SK-N-DZ (cell line): ENCODE results near the gene IL23A. TPM values are rescaled to one million over a fixed set of nuclear protein-coding genes. Genes with fewer than 3 reads are reported as not detected.
"Not testable (repeated sequence)": the region's sequence is repeated elsewhere in the genome, so short reads cannot be mapped to it uniquely, and the experiment has no call there.

Experiments used
- DNase-seq: peaks from one replicate; pipeline ENCODE4 v3.0.0-alpha.2; 2015; ENCODE audit warnings: low spot score
- polyA plus RNA-seq, 2 experiments: library from polyadenylated mRNA; depleted of rRNA; stranded (reverse); fragments of >200 nt; gene quantifications; 2 replicates each; pipeline ENCODE4 v1.2.3, GENCODE V29; 2014

The IL23A gene, protein sequence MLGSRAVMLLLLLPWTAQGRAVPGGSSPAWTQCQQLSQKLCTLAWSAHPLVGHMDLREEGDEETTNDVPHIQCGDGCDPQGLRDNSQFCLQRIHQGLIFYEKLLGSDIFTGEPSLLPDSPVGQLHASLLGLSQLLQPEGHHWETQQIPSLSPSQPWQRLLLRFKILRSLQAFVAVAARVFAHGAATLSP
- polyA plus RNA-seq (2014; cell fraction: cytosol; rRNA removed): 0.53 and 0.96 TPM in 2 replicates
- polyA plus RNA-seq (2014; cell fraction: nucleus; rRNA removed): 2.4 TPM in 1 of 2 replicates, not detected in the other

DNA sequence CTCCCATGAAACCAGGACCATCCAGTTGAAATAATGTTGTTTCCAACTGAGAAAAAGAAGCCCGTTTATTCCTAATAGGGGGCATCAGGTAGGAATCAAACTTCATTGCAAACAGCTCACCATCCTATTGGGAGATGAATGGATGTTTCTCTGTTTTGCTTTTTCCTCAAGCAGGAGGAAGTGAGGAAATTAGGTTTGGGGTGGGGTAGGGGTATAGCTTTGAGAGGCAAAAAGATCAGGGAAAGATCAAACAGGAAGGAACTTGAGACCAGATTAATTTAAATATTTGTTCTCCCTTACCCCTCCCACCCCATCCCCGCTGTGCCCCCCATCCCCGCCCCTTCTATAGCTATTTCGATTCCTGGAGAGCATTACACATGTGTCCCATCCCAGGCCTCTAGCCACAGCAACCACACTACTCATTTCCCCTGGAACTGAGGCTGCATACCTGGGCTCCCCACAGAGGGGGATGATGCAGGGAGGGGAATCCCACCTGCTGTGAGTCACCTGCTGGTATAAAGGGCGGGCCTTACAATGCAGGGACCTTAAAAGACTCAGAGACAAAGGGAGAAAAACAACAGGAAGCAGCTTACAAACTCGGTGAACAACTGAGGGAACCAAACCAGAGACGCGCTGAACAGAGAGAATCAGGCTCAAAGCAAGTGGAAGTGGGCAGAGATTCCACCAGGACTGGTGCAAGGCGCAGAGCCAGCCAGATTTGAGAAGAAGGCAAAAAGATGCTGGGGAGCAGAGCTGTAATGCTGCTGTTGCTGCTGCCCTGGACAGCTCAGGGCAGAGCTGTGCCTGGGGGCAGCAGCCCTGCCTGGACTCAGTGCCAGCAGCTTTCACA is at the start of gene IL23A:
Gene IL23A (plus strand): TSS at position 577 of the 850 bp plus-strand sequence. CDS start 161 bp downstream, at position 738.
- no peak for DNase-seq

DNA sequence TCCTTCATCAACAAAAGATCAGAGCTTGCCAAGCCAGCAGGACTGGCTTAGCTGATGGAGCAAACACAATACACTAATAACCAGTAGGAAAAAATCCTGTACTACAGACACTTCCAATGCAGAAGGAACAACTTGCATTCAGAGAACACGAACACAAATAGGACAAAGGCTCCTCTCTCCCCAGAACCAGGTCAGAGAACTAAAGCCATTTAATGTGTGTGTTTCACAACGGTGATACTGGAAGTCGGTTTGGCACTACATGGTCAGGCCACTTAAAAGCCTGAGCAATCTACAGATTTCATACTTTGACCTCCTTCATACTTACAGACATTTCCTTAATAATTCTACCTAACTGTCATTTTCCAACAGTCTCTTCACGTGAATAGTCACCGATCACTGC is 44.9 kb upstream of the IL23A start:
- no peak for DNase-seq

DNA sequence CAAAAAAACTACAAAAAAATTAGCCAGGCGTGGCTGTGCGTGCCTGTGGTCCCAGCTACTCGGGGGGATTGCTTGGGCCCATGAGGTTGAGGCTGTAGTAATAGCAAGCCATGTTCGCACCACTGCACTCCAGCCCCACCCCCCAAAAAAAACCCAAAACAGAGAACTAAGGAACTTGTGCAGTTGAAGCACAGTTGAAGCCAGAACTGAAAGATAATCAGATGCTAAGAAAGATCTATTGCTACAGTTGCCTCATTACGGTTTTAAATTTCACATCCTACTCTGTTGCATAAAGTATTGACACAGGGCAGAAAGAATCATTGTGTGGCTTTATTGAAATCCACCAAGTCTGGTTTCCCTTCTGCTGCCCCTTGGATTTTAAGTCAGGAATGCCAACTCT is 42.4 kb upstream of the IL23A start:
- DNase-seq: no peak

DNA sequence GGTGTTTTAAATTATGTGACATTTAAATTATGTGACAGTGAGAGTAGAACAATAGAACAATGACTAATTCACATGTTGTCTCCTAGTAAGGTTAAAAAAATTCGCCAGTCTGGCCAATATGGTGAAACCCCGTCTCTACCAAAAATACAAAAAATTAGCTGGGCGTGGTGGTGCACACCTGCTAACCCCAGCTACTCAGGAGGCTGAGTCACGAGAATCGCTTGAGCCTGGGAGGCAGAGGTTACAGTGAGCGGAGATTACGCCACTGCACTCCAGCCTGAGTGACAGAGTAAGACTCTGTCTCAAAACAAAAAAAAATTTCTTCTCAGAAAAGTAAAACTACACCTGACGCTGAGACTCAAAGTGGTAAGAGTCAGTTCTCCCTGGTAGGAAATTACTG is 41.3 kb upstream of the IL23A start:
- DNase-seq: no peak

DNA sequence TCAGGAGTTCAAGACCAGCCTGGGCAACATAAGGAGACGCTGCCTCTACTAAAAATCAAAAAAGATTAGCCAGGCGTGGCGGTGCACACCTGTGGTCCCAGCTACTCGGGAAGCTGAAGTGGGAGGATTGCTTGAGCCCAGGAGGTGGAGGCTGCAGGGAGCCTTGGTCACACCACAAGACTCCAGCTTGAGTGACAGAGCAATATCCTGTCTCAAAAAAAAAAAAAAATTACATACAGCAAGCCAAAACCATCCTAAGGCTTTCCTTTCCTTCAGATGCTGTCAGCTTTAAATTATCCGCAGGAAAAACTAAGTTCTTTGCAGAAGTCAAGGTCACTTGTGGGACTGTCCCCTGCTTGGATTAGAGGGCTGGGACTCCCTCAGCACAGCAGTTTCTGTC is 39.9 kb upstream of the IL23A start:
- no peak for DNase-seq

DNA sequence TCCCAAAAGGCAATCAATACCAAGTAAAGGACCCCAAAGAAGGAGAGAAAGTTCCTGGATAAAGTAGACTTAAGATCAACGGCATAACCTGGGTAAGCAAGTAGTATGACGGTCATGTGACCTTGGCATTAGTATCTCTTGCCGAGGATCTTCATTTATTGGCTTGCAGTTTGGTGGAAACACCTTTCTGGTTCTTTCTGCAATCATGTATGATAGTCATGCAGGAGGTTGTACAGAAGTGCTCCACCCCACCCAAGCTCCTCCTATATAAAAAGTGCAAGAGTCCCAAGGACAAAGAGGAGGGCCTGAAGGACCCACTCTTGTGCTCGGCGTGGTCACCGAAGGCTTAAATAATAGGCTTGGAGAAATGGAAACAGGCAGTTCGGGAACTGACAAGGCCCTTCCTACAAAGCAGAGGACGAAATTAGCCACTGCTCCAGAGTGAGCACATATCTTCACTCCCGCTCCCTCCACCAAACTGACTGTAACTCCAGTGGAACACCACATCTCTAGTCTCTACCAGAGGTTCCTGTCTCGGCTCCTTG is 39.3 kb upstream of the IL23A start:
- DNase-seq: no peak

DNA sequence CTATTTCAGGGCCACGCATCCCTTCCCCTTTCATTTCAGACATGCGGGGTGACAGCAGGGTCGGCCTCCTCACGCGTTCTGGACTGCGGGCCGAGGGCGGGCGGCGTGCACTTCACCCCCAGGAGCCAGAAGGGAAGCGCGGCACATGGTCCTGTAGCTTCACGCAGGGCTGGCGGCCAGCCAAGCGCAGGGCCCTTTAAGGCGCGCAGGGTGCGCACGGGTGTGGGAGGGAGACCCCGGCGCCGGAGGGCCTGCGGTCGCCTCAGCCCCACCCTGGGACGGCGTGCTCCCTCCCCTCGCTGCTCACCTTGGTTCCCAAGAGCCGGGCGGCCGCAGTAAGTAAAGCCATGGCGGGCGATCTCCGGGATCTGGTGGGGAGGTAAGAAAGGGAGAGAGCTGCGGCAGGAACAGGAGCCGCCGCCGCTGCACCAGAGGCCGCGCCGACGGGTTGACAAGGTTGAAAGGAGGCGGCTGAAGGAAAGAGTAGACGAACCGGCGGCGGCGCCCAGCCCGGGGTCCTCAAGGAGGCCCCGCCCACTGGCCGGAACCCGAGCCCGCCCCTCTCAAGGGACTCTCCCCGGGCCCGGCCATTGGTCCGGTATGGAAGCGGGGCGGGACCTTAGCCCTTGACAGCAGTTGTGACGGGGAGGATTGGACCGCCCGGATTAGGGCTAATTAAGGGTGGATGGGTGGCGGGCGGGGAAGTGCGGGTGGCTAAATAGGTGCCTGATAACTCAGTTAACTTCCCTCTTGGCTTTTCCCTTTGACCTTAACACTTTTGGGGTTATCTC is 38.6 kb upstream of the IL23A start, which contains the start of gene CS:
Gene CS (minus strand): TSS at position 478 of the 791 bp plus-strand sequence. CDS start 129 bp downstream, at position 349.
- peak; percentile 99 for DNase-seq

DNA sequence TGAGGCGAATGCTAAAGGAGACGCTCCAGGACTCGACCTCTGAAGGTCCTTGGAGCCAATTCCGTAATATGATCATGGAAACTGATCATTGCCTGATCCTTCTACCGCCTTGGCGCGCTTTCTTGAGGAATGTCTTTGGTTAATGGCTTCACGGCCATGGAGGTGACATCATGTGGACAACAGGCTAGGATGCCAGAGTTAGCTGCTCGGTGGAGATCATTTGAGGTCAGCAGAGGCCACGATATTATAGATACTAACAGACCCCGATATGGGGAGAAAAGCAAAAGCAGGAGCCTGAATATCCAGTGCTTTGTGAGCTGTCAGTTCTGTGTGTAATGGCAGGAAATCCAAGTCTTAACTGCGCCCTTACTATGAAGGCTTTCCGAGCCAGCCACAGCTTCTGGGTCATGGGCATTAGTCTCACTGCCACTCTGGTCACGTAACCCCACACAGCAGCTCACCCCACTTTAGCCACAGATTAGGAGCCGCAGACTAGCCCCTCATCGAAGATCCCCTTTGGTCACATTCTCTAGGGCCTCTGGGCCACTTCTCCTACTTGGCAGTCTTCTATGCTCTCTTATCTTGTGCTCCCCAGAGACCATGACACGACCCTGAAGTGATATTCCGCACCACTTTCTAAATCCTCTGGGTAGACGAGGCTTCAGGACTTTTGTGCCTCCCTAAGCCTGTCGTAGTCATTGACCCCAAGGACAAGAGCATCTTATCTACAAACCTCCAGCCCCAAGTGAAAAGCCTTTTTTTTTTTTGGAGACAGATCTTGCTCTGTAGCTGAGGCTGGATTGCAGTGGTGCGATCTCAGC is 37.8 kb upstream of the IL23A start:
- no peak for DNase-seq

DNA sequence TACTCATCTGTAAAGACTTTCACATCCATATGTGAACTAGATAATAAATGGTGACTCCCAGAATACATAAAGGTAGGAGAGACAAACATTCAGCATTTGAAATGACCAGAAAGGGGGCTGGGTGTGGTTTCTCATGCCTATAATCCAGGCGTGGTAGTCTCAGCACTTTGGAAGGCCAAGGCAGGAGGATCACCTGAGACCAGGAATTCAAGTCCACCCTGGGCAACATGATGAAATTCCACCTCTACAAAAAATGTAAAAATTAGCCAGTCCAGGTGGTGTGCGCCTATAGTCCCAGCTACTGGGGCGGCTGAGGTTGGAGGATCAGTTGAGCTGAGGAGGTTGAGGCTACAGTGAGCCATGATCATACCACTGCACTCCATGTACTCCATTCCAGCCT is 34.4 kb upstream of the IL23A start:
- DNase-seq: no peak

DNA sequence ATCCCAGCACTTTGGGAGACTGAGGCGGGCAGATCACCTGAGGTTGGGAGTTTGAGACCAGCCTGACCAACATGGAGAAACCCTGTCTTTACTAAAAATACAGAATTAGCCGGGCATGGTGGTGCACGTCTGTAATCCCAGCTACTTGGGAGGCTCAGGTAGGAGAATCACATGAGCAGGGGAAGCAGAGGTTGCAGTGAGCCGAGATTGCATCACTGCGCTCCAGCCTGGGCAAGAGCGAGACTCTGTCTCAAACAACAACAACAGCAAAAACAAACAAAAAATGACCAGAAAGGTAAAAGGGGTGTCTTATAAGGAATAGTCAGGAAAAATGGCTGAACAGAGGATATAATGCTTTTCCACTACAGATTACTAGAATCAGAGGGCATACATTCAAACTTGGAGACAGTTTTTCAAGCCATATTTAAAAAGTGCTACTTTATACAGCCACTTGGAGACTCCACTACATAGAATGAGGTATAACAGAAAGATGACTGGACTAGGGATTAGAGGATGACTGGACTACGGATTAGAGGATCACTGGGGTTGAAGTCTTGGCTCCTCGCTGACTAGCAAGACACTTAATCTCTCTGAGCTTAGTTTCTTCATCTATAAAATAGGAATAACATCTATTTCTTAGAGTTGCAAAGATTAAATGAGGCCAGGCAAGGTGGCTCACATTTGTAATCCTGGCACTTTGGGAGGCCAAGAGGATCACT is 33.7 kb upstream of the IL23A start:
- no peak for DNase-seq

DNA sequence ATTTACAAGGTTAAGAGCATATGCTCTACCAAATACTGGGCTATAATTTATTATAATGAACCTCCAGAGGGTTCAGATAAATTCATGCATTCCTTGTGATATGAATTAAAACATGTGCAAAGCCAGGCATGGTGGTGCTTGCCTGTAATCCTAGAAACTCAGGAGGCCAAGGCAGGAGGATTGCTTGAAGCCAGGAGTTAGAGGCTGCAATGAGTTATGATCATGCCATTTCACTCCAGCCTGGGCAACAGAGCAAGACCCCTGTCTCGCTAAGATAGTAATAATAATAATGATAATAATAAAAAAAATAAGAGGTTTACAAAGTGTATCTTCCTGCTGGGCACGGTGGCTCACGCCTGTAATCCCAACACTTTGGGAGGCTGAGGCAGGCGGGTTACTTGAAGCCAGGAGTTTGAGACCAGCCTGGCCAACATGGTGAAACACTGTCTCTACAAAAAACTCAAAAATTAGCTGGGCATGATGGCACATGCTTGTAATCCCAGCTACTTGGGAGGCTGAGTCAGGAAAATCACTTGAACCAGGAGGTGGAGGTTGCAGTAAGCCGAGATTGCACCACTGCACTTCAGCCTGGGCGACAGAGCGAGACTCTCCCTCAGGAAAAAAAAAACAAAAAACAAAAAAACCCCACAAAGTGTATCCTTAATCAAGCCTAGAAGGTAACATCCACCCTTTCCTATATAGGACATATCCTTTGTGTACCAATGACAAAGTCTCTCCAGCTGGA is 31.3 kb upstream of the IL23A start:
- no peak for DNase-seq

DNA sequence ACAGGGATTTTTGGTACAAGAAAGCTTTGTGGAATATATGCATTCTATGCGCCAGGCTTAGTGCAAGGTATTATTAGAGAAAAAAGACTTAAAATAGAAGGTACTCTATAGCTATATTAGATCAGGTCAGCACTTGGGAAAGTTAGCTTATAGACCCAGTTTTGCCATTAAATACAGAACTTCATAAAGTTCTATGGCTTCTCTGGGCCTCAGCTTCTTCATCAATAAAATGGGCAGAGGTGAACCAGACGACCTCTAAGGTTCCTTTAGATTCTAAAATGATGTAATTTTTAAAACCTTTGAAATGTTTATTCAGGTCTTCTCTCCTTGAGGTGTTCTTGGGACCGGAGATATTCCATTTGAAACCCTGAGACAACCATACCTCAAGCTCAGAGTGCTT is 30.0 kb upstream of the IL23A start:
- DNase-seq: no peak

DNA sequence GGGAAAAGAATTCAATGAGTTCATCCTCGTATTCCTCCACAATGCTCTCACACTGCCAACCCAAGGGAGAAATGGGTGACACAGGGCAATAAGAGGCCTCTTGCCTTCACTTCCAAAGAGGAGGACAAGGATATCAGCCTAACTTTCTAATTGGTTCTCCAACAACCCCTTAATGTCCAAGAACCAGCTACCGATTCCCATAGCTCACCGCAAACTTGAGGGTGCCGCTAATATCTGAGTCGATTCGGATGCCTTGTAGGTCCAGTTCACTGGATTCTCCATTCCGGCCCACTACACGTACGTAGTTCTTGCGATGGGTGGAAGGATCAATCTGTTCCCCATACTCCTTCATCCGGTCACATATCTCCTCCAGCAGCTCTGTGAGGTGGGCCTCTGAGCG is 27.7 kb upstream of the IL23A start:
- no peak for DNase-seq

DNA sequence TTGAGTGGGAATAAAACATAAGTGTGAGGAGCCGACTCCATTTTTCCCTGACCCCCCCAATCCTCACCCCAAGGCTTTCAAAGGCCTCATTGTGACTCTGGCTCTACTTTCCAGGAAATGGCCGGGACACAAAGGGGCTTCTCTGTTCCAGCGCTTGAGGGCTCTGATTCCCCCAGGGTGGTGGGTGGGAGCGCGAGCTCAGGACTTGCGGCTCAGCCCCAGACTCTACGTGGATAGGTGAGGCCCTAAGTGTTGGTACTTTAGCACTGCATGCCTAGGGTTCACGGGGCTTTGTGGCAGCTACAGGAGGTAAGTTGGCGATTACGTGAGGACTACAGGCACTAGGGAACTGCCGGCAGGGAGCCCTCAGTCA is 23.4 kb upstream of the IL23A start:
- no peak for DNase-seq

DNA sequence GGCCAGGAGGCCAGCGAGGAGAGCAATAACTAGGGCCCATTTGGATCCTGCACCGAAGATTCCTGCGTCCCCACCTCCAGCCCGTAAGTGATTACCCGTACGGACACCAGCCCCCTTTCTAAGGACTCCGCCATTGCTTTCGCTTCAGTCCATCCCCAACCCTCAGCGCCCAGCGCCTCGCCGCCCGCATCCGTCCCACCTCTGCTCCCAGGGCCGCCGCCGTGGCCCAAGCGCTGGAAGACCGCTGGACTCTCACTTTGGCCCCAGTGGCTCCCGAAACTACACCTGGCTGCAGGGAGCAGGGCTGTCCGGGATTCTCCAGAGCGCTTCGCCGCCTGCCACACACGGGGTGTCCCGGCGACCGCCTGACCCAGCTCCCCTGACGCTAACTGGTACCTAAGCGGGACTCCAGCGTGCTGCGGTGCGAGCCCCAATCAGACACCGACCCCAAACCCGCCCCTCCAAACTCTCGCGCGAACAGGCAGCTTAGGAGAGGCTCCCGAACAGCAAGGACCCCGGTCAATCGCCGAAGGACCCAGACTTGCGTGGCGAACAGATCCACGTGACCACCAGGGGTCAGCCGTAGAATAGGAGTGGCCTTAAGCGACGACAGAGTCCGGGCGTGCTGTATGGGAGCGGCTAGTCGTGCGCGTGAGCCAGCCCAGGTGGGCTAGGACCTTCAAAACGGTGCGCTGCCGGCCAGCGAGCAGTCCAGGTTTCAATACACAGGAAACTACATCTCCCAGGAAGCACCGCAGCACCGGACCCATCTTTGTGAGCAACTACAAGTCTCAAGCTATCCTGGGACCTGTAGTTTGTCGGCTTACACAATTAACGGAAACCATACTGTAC is 22.8 kb upstream of the IL23A start, which contains the start of gene CNPY2:
Gene CNPY2 (minus strand): TSS at position 367 of the 852 bp plus-strand sequence. CDS start 771 bp downstream, outside the sequence.
- DNase-seq: peak; percentile 98

DNA sequence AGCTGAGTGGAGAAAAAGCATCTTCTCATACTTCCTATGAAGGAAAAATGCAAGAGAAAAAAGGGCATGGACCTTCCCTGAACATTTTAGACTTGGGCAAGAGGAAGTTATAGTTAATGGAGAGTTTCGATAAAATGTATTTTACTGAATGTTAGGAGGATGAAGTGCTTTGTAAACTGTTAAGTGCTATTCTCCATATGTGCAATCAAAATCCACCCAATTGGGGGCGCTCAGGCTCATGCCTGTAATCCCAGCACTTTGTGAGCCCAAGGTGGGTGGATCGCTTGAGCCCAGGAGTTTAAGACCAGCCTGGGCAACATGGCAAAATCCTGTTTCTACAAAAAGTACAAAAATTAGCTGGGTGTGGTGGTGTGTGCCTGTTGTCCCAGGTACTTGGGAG is 21.0 kb upstream of the IL23A start:
- DNase-seq: no peak

DNA sequence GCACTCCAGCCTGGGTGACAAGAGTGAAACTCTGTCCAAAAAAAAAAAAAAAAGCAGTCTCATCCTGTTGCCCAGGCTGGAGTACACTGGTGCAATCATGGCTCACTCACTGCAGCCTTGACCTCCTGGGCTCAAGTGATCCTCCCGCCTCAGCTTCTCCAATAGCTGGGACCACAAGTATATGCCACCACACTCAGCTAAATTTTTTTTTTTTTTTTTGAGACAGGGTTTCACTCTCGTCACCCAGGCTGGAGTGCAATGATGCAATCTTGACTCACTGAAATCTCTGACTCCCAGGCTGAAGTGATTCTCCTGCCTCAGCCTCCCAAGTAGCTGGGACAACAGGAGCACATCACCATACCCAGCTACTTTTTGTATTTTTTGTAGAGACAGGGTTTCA is 17.7 kb upstream of the IL23A start:
- DNase-seq: no peak

DNA sequence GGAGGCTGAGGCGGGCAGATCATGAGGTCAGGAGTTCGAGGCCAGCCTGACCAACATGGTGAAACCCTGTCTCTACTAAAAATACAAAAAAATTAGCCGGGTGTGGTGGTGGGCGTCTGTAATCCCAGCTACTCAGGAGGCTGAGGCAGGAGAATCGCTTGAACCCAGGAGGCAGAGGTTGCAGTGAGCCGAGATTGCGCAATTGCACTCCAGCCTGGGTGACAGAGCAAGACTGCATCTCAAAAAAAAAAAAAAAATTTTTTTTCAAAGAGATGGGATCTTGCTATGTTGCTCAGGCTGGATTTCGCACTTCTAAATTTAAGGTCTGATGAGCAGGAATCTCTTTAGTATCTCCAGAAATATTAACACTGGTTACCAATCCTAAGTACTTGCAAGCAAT is 17.1 kb upstream of the IL23A start:
- not testable (repeated sequence) for DNase-seq
